Immature natural killer cell (primary cell): ENCODE data around the gene FOXL2. TPM values are rescaled to one million over a fixed set of nuclear protein-coding genes. Genes with fewer than 3 reads are reported as not detected.

ENCODE experiments used
- DNase-seq, 3 donors: peaks; one replicate each; pipeline ENCODE4 v3.0.0; 2022; ENCODE audit warnings: mixed read lengths in 1 of 3
- H3K27ac Mint-ChIP-seq, 6 donors: one replicate each; pipeline ENCODE4 v1.8.0; 2020; ENCODE audit warnings: mixed read lengths in 6 of 6, mild to moderate bottlenecking in 5 of 6, inconsistent platforms in 4 of 6, moderate library complexity in 3 of 6
- H3K27me3 Mint-ChIP-seq, 3 donors: one replicate each; pipeline ENCODE4 v1.8.0; 2020 to 2021; ENCODE audit warnings: low read depth in 3 of 3, mild to moderate bottlenecking in 3 of 3, mixed read lengths in 3 of 3, moderate library complexity in 3 of 3, inconsistent platforms in 1 of 3
- H3K36me3 Mint-ChIP-seq, 3 donors: one replicate each; pipeline ENCODE4 v1.8.0; 2020; ENCODE audit warnings: mixed read lengths in 3 of 3, inconsistent platforms in 2 of 3, mild to moderate bottlenecking in 2 of 3
- H3K4me1 Mint-ChIP-seq, 2 donors: one replicate each; pipeline ENCODE4 v1.8.0; 2020; ENCODE audit warnings: inconsistent platforms in 2 of 2, mild to moderate bottlenecking in 2 of 2, mixed read lengths in 2 of 2, moderate library complexity in 1 of 2
- H3K4me3 Mint-ChIP-seq, 5 donors: one replicate each; pipeline ENCODE4 v1.8.0; 2020; ENCODE audit warnings: mild to moderate bottlenecking in 5 of 5, mixed read lengths in 5 of 5, inconsistent platforms in 3 of 5, moderate library complexity in 3 of 5
- H3K9me3 Mint-ChIP-seq, 6 donors: one replicate each; pipeline ENCODE4 v1.8.0; 2020; ENCODE audit warnings: mild to moderate bottlenecking in 6 of 6, mixed read lengths in 6 of 6, inconsistent platforms in 4 of 6, moderate library complexity in 3 of 6
- polyA plus RNA-seq, 3 donors: library from polyadenylated mRNA; unstranded; fragments of 300-500 nt; fragmentation: Illumina TruSeq; gene quantifications; one replicate each; pipeline ENCODE4 v1.2.3, GENCODE V29; 2021

Gene FOXL2
- polyA plus RNA-seq = not detected

GRCh38 chr3:138946663-138947494 is at the start of gene FOXL2, which contains the start of gene FOXL2NB:
Gene FOXL2 (minus strand): TSS chr3:138947137. CDS start chr3:138946722, 415 bp downstream.
Gene FOXL2NB (plus strand): TSS chr3:138947217. CDS start chr3:138947365, 148 bp downstream.
- Mint-ChIP-seq H3K36me3 (peaks cover 0 to 3% (median 0%) of the 10 kb centered on the region in 3 donors), H3K4me1 (peaks cover 35 to 48% of the 10 kb centered on the region in 2 donors), H3K27ac (no peak within 1 kb of the TSS), H3K4me3 (peak within 1 kb of the TSS; percentile 53 to 68 (median 65)), H3K9me3 (peaks cover 0 to 2% (median 0%) of the 10 kb centered on the region in 6 donors), H3K27me3 (peaks cover 43 to 52% (median 48%) of the 10 kb centered on the region in 3 donors)
- DNase-seq = no peak

GRCh38 chr3:138995706-138996105 is 48.8 kb upstream of the FOXL2 start:
- peaks cover 0 to 3% (median under 1%) of the 10 kb centered on the region in 6 donors for H3K9me3 Mint-ChIP-seq
- H3K36me3 Mint-ChIP-seq = no peaks in the 10 kb centered on the region
- H3K4me3 Mint-ChIP-seq = no peak overlapping the region
- H3K27ac Mint-ChIP-seq = no peak overlapping the region
- DNase-seq = no peak
- H3K4me1 Mint-ChIP-seq = no peaks in the 10 kb centered on the region
- H3K27me3 Mint-ChIP-seq = peaks cover 5 to 13% (median 6%) of the 10 kb centered on the region in 3 donors

- Mint-ChIP-seq H3K36me3 (no peaks in the 10 kb centered on the region), H3K27ac (no peak overlapping the region), H3K4me1 (no peaks in the 10 kb centered on the region), H3K4me3 (no peak overlapping the region), H3K27me3 (peaks cover 0 to 2% (median 2%) of the 10 kb centered on the region in 3 donors), H3K9me3 (peaks cover 0 to 2% (median 0%) of the 10 kb centered on the region in 6 donors)
- no peak for DNase-seq
Observed at GRCh38 chr3:138987181-138987580, 40.2 kb upstream of the FOXL2 start.

- Mint-ChIP-seq H3K9me3 (peaks cover 0 to 2% (median 0%) of the 10 kb centered on the region in 6 donors), H3K27ac (no peak overlapping the region), H3K36me3 (no peaks in the 10 kb centered on the region), H3K4me1 (no peaks in the 10 kb centered on the region), H3K27me3 (peaks cover 0 to 2% (median 2%) of the 10 kb centered on the region in 3 donors), H3K4me3 (no peak overlapping the region)
- DNase-seq = no peak
Observed at GRCh38 chr3:138985932-138986331, 39.0 kb upstream of the FOXL2 start.

GRCh38 chr3:138984816-138985215 is 37.9 kb upstream of the FOXL2 start:
- no peak overlapping the region for H3K4me3 Mint-ChIP-seq

GRCh38 chr3:138976047-138976446 is 29.1 kb upstream of the FOXL2 start:
- DNase-seq = no peak

More at GRCh38 chr3:138984816-138985215, 37.9 kb upstream of the FOXL2 start:
- DNase-seq = no peak
- Mint-ChIP-seq H3K9me3 (peaks cover 0 to 2% (median 0%) of the 10 kb centered on the region in 6 donors), H3K27ac (no peak overlapping the region), H3K36me3 (no peaks in the 10 kb centered on the region), H3K4me1 (no peaks in the 10 kb centered on the region), H3K27me3 (peaks cover 0 to 2% (median 2%) of the 10 kb centered on the region in 3 donors)

GRCh38 chr3:138975351-138975750 is 28.4 kb upstream of the FOXL2 start:
- Mint-ChIP-seq H3K36me3 (no peaks in the 10 kb centered on the region), H3K9me3 (peaks cover 0 to 1% (median 0%) of the 10 kb centered on the region in 6 donors), H3K4me3 (no peak overlapping the region), H3K4me1 (no peaks in the 10 kb centered on the region), H3K27me3 (peaks cover 0 to 10% (median 0%) of the 10 kb centered on the region in 3 donors), H3K27ac (no peak overlapping the region)
- no peak for DNase-seq

More at GRCh38 chr3:138976047-138976446, 29.1 kb upstream of the FOXL2 start:
- Mint-ChIP-seq H3K36me3 (no peaks in the 10 kb centered on the region), H3K4me3 (no peak overlapping the region), H3K9me3 (peaks cover 0 to 1% (median 0%) of the 10 kb centered on the region in 6 donors), H3K4me1 (no peaks in the 10 kb centered on the region), H3K27ac (no peak overlapping the region), H3K27me3 (peaks cover 0 to 8% (median 0%) of the 10 kb centered on the region in 3 donors)

GRCh38 chr3:138974462-138974861 is 27.5 kb upstream of the FOXL2 start:
- Mint-ChIP-seq H3K9me3 (peaks cover 0 to 1% (median 0%) of the 10 kb centered on the region in 6 donors), H3K27me3 (peaks cover 0 to 15% (median 2%) of the 10 kb centered on the region in 3 donors), H3K4me1 (no peaks in the 10 kb centered on the region), H3K36me3 (no peaks in the 10 kb centered on the region), H3K27ac (no peak overlapping the region), H3K4me3 (no peak overlapping the region)
- DNase-seq = no peak

- no peak for DNase-seq
- no peaks in the 10 kb centered on the region for H3K4me1 Mint-ChIP-seq
- H3K27ac Mint-ChIP-seq = no peak overlapping the region
- no peak overlapping the region for H3K4me3 Mint-ChIP-seq
- no peaks in the 10 kb centered on the region for H3K36me3 Mint-ChIP-seq
- H3K9me3 Mint-ChIP-seq = peaks cover 0 to 1% (median 0%) of the 10 kb centered on the region in 6 donors
- H3K27me3 Mint-ChIP-seq = peaks cover 0 to 12% (median 2%) of the 10 kb centered on the region in 3 donors
Observed at GRCh38 chr3:138972941-138973340, 26.0 kb upstream of the FOXL2 start.

GRCh38 chr3:138971766-138972320 is 24.9 kb upstream of the FOXL2 start:
- Mint-ChIP-seq H3K36me3 (no peaks in the 10 kb centered on the region), H3K27ac (peak overlapping the region in 1 of 6 donors; percentile 18), H3K27me3 (peaks cover 1 to 14% (median 2%) of the 10 kb centered on the region in 3 donors), H3K4me3 (no peak overlapping the region), H3K4me1 (no peaks in the 10 kb centered on the region), H3K9me3 (peaks cover 0 to 1% (median 0%) of the 10 kb centered on the region in 6 donors)
- no peak for DNase-seq

GRCh38 chr3:138964923-138965322 is 18.0 kb upstream of the FOXL2 start:
- H3K4me3 Mint-ChIP-seq = no peak overlapping the region
- H3K9me3 Mint-ChIP-seq = peaks cover 0 to 21% (median 19%) of the 10 kb centered on the region in 6 donors
- DNase-seq = no peak
- no peak overlapping the region for H3K27ac Mint-ChIP-seq
- peaks cover 4 to 23% (median 14%) of the 10 kb centered on the region in 3 donors for H3K27me3 Mint-ChIP-seq
- H3K4me1 Mint-ChIP-seq = peaks cover 14 to 16% of the 10 kb centered on the region in 2 donors
- peaks cover 0 to 3% (median 0%) of the 10 kb centered on the region in 3 donors for H3K36me3 Mint-ChIP-seq

GRCh38 chr3:138964264-138964663 is 17.3 kb upstream of the FOXL2 start:
- peaks cover 0 to 3% (median 0%) of the 10 kb centered on the region in 3 donors for H3K36me3 Mint-ChIP-seq
- peaks cover 4 to 24% (median 14%) of the 10 kb centered on the region in 3 donors for H3K27me3 Mint-ChIP-seq
- H3K4me1 Mint-ChIP-seq = peaks cover 16% of the 10 kb centered on the region in 2 donors
- peaks cover 0 to 21% (median 19%) of the 10 kb centered on the region in 6 donors for H3K9me3 Mint-ChIP-seq
- H3K4me3 Mint-ChIP-seq = no peak overlapping the region
- DNase-seq = no peak
- no peak overlapping the region for H3K27ac Mint-ChIP-seq

GRCh38 chr3:138962854-138963560 is 16.1 kb upstream of the FOXL2 start:
- H3K27me3 Mint-ChIP-seq = peaks cover 4 to 29% (median 14%) of the 10 kb centered on the region in 3 donors
- H3K4me3 Mint-ChIP-seq = no peak overlapping the region
- H3K9me3 Mint-ChIP-seq = peaks cover 0 to 21% (median 19%) of the 10 kb centered on the region in 6 donors
- H3K36me3 Mint-ChIP-seq = peaks cover 0 to 3% (median 0%) of the 10 kb centered on the region in 3 donors
- peaks cover 16% of the 10 kb centered on the region in 2 donors for H3K4me1 Mint-ChIP-seq
- H3K27ac Mint-ChIP-seq = no peak overlapping the region
- DNase-seq = no peak
